IMR-90 (cell line): ENCODE data around the gene SERPINA7. TPM values are rescaled to one million over a fixed set of nuclear protein-coding genes. Genes with fewer than 3 reads are reported as not detected.

Source experiments
- ATAC-seq: fragments of 200-7000 bp; cut with Tn5 transposase; 2 replicates; pipeline ENCODE4 v1.9.1; 2020; ENCODE audit warnings: low read depth, mild to moderate bottlenecking, moderate library complexity
- BruUV-seq: library from RNA; stranded (reverse); fragments of 400-500 nt; replicated peaks from 2 replicates; lab custom pipeline; 2021; lab: Mats Ljungman, UMichigan
- CTCF ChIA-PET: fragments of 300-600 bp; formaldehyde crosslinking; extraction: SDS; loops from one replicate; lab custom pipeline; 2021; ENCODE audit warnings: antibody characterized with exemption; lab: Yijun Ruan, JAX
- POLR2A ChIA-PET: fragments of 300-600 bp; sonication (Branson Sonifier 250); formaldehyde crosslinking; loops from one replicate; lab custom pipeline; 2022; ENCODE audit warnings: antibody characterized with exemption; ENCODE audit not compliant: unreplicated experiment; lab: Charles Lee
- DNase-seq: peaks from one replicate; pipeline ENCODE4 v3.0.0; 2013
- H2AFZ ChIP-seq: replicated peaks from 2 replicates; pipeline ENCODE3; 2013; ENCODE audit warnings: low read length, mild to moderate bottlenecking; ENCODE audit not compliant: poor library complexity
- H2AK5ac ChIP-seq: 2 replicates; pipeline ENCODE4 v1.6.1; 2013; ENCODE audit warnings: low read depth, low read length, inconsistent platforms
- H2AK9ac ChIP-seq: replicated peaks from 2 replicates; pipeline ENCODE3; 2013; ENCODE audit warnings: mild to moderate bottlenecking, low read depth, low read length, moderate library complexity; ENCODE audit not compliant: poor library complexity
- H2BK120ac ChIP-seq: 2 replicates; pipeline ENCODE4 v1.6.1; 2013; ENCODE audit warnings: low read depth, low read length, inconsistent platforms
- H2BK15ac ChIP-seq: 3 replicates; pipeline ENCODE4 v1.6.1; 2013; ENCODE audit warnings: low read depth, low read length, inconsistent platforms
- H2BK20ac ChIP-seq: 2 replicates; pipeline ENCODE4 v1.6.1; 2013; ENCODE audit warnings: low read depth, mild to moderate bottlenecking, inconsistent platforms, low read length, moderate library complexity
- H2BK5ac ChIP-seq: 2 replicates; pipeline ENCODE4 v1.6.1; 2013; ENCODE audit warnings: mild to moderate bottlenecking, low read depth, low read length, inconsistent platforms; ENCODE audit not compliant: poor library complexity, severe bottlenecking
- H3K14ac ChIP-seq: replicated peaks from 2 replicates; pipeline ENCODE4 v1.6.1; 2013; ENCODE audit warnings: low read depth, low read length, inconsistent platforms
- H3K18ac ChIP-seq: 2 replicates; pipeline ENCODE4 v1.6.1; 2013; ENCODE audit warnings: low read depth, low read length, control low read depth
- H3K23ac ChIP-seq: 2 replicates; pipeline ENCODE4 v1.6.1; 2013; ENCODE audit warnings: low read depth, low read length, inconsistent platforms
- H3K27ac ChIP-seq: 2 replicates; pipeline ENCODE4 v1.5.1; 2013; ENCODE audit warnings: mild to moderate bottlenecking, control low read depth, low read length; ENCODE audit not compliant: insufficient read depth
- H3K27me3 ChIP-seq: 2 replicates; pipeline ENCODE4 v1.6.1; 2013; ENCODE audit warnings: low read length; ENCODE audit not compliant: control insufficient read depth, insufficient read depth
- H3K36me3 ChIP-seq: 2 replicates; pipeline ENCODE4 v1.6.1; 2013; ENCODE audit warnings: low read length, mixed read lengths; ENCODE audit not compliant: control insufficient read depth, insufficient read depth
- H3K4ac ChIP-seq: 2 replicates; pipeline ENCODE4 v1.6.1; 2013; ENCODE audit warnings: low read depth, low read length, inconsistent platforms
- H3K4me1 ChIP-seq: 2 replicates; pipeline ENCODE4 v1.6.1; 2013; ENCODE audit warnings: low read length, mixed read lengths; ENCODE audit not compliant: control insufficient read depth, insufficient read depth
- H3K4me2 ChIP-seq: 2 replicates; pipeline ENCODE4 v1.6.1; 2013; ENCODE audit warnings: low read depth, mild to moderate bottlenecking, control low read depth, low read length, moderate library complexity
- H3K4me3 ChIP-seq: 2 replicates; pipeline ENCODE4 v1.5.1; 2013; ENCODE audit warnings: low read depth, mild to moderate bottlenecking, control low read depth, low read length, moderate library complexity; ENCODE audit not compliant: insufficient read depth
- H3K56ac ChIP-seq: 2 replicates; pipeline ENCODE4 v1.6.1; 2013; ENCODE audit warnings: low read length, inconsistent platforms; ENCODE audit not compliant: insufficient read depth; ENCODE audit errors: extremely low read depth
- H3K79me1 ChIP-seq, 2 experiments: 2 replicates each; pipeline ENCODE4 v1.6.1; 2013; ENCODE audit warnings: low read length in 2 of 2, inconsistent platforms in 1 of 2, low read depth in 1 of 2
- H3K9ac ChIP-seq: 2 replicates; pipeline ENCODE4 v1.6.1; 2013; ENCODE audit warnings: low read depth, low read length, control low read depth
- H3K9me1 ChIP-seq: 2 replicates; pipeline ENCODE4 v1.6.1; 2013; ENCODE audit warnings: low read length, inconsistent platforms; ENCODE audit not compliant: insufficient read depth
- H3K9me3 ChIP-seq: 2 replicates; pipeline ENCODE4 v1.6.1; 2013; ENCODE audit warnings: low read length; ENCODE audit not compliant: control insufficient read depth, insufficient read depth
- H4K20me1 ChIP-seq: 2 replicates; pipeline ENCODE4 v1.6.1; 2013; ENCODE audit warnings: low read length, inconsistent platforms; ENCODE audit not compliant: insufficient read depth
- H4K5ac ChIP-seq: 2 replicates; pipeline ENCODE4 v1.6.1; 2013; ENCODE audit warnings: mild to moderate bottlenecking, low read depth, low read length, control low read depth
- H4K8ac ChIP-seq, 2 experiments: 2 replicates each; pipeline ENCODE4 v1.6.1; 2013; ENCODE audit warnings: low read depth in 2 of 2, low read length in 2 of 2, control low read depth in 1 of 2, inconsistent platforms in 1 of 2
- H4K91ac ChIP-seq: 2 replicates; pipeline ENCODE4 v1.6.1; 2013; ENCODE audit warnings: low read depth, low read length, inconsistent platforms; ENCODE audit not compliant: insufficient read depth
- CEBPB ChIP-seq: IDR thresholded peaks from 2 replicates; pipeline ENCODE4 v1.6.1; 2012; ENCODE audit warnings: low read depth, low read length, improper control_type of control experiment
- MXI1 ChIP-seq: IDR thresholded peaks from 2 replicates; pipeline ENCODE4 v1.6.1; 2012; ENCODE audit warnings: low read depth, mild to moderate bottlenecking, low read length, moderate library complexity, borderline replicate concordance
- NFE2L2 ChIP-seq: fragments of 150-350 bp; IDR thresholded peaks from 2 replicates; pipeline ENCODE4 v1.6.1; 2016; ENCODE audit warnings: low read depth, mild to moderate bottlenecking, low read length
- POLR2A ChIP-seq: IDR thresholded peaks from 2 replicates; pipeline ENCODE4 v1.6.1; 2012; ENCODE audit warnings: mild to moderate bottlenecking, low read depth, low read length
- RAD21 ChIP-seq: IDR thresholded peaks from 2 replicates; pipeline ENCODE4 v1.6.1; 2012; ENCODE audit warnings: low read length, improper control_type of control experiment
- RFX5 ChIP-seq: IDR thresholded peaks from 2 replicates; pipeline ENCODE4 v1.8.0; 2012; ENCODE audit warnings: low read depth, mild to moderate bottlenecking, low read length, moderate library complexity
- SMC3 ChIP-seq: fragments of 150-350 bp; IDR thresholded peaks from 2 replicates; pipeline ENCODE4 v1.6.1; 2016; ENCODE audit warnings: low read depth, mild to moderate bottlenecking, antibody characterized with exemption, low read length, moderate library complexity
- WGBS, 2 experiments: methylation state at CpG; one replicate each; pipeline versions ENCODE4 v1.1.5 to v1.1.7; 2013; ENCODE audit warnings: missing lambda C conversion rate in 2 of 2; ENCODE audit not compliant: insufficient read length in 1 of 2; ENCODE audit errors: extremely low coverage in 2 of 2; 5-methylcytosine and 5-hydroxymethylcytosine counted together
- dilution Hi-C: fragments of 300-500 bp; cut with HindIII; formaldehyde crosslinking; loops from one replicate; pipeline ENCODE4 v1.14.3; 2018; ENCODE audit warnings: low sequenced_read_pairs; ENCODE audit not compliant: unreplicated experiment
- in situ Hi-C: fragments of 300-500 bp; cut with MboI; formaldehyde crosslinking; loops from 3 replicates; pipeline ENCODE4 v1.14.3; 2019; ENCODE audit warnings: low sequenced_read_pairs, inconsistent platforms, mixed read lengths
- intact Hi-C: fragments of 100-400 bp; cut with micrococcal nuclease; formaldehyde crosslinking; loops from 2 replicates; pipeline ENCODE4 v1.10.0; 2022
- polyA plus RNA-seq, 3 experiments: library from polyadenylated mRNA; depleted of rRNA; stranded (reverse); fragments of >200 nt; gene quantifications; 2 replicates each; pipeline ENCODE4 v1.2.3, GENCODE V29; 2012; ENCODE audit warnings: low replicate concordance in 1 of 3
- total RNA-seq: library from RNA; depleted of rRNA; stranded (reverse); fragments of >200 nt; gene quantifications from 2 replicates; pipeline ENCODE4 v1.2.3, GENCODE V29; 2012
- TF ChIP-seq, protein P1 (sequence below): fragments of 150-350 bp; IDR thresholded peaks from 2 replicates; pipeline ENCODE4 v1.6.1; 2016; ENCODE audit warnings: low read depth, mild to moderate bottlenecking, low read length, moderate library complexity, borderline replicate concordance
- TF ChIP-seq, protein P2 (sequence below): conservative IDR thresholded peaks from 2 replicates; pipeline ENCODE4 v1.5.1; 2012; ENCODE audit warnings: mild to moderate bottlenecking, low read depth, low read length, improper control_type of control experiment
- TF ChIP-seq, protein P3 (sequence below): fragments of 150-350 bp; IDR thresholded peaks from 2 replicates; pipeline ENCODE4 v1.6.1; 2017; ENCODE audit warnings: mild to moderate bottlenecking, antibody characterized with exemption, low read length, low read depth

Gene SERPINA7
- total and polyA plus RNA-seq, 2 of the 4 experiments (the other 2 are of a cell fraction) = not detected

DNA sequence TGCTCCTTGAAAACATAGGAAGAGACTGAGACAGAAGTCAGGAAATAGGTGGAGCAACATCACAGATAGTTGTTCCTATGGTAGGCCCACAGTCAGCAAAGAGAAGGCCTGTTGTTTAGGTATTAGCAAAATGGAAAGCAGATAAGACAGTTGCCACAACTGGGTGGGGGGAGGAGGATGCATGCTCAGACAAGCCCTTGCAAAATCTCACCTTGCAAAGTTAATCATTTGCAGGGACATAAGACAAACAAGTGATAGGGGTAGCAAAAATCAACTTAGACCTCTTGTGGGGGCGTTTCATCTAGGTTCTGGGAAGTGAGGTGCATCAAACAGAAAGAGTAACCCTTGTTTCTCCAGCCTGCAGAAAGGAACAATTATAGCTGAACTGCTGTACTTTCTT lies 30.7 kb downstream of the SERPINA7 start:
- Histone ChIP-seq H2AFZ (no peak overlapping the region), H2AK5ac (no peak overlapping the region), H3K4me1 (no peaks in the 10 kb centered on the region), H2BK120ac (no peak overlapping the region), H3K36me3 (no peaks in the 10 kb centered on the region), H2BK15ac (no peak overlapping the region), H3K56ac (no peak overlapping the region), H3K9me3 (no peaks in the 10 kb centered on the region; the same call in 1 of the 2 replicates), H3K9ac (no peak overlapping the region), H3K23ac (no peak overlapping the region), H4K8ac (no peak overlapping the region), H3K4me3 (no peak overlapping the region), H4K20me1 (no peaks in the 10 kb centered on the region), H3K4me2 (no peak overlapping the region), H2BK5ac (no peak overlapping the region), H3K79me1 (no peaks in the 10 kb centered on the region), H2AK9ac (no peak overlapping the region), H3K27ac (no peak overlapping the region), H2BK20ac (no peak overlapping the region), H3K27me3 (no peaks in the 10 kb centered on the region), H4K5ac (no peak overlapping the region), H3K4ac (no peak overlapping the region), H3K9me1 (no peaks in the 10 kb centered on the region), H3K14ac (no peak overlapping the region), H4K91ac (no peak overlapping the region), H3K18ac (no peak overlapping the region)
- no CpG with 5 or more reads among the region's 1 CpG for WGBS, 2 experiments
- dilution Hi-C loops (no loop called here), in situ Hi-C loops (no loop called here), intact Hi-C loops (no loop called here)
- ChIA-PET CTCF (no interaction called here), POLR2A (no interaction called here)
- DNase-seq = no peak
- no TSS peak for BruUV-seq
- ATAC-seq = no peak
- TF ChIP-seq POLR2A (no peak), NFE2L2 (no peak), MXI1 (no peak), CEBPB (no peak), SMC3 (no peak), RAD21 (no peak), RFX5 (no peak)
- TF ChIP-seq, protein P1, sequence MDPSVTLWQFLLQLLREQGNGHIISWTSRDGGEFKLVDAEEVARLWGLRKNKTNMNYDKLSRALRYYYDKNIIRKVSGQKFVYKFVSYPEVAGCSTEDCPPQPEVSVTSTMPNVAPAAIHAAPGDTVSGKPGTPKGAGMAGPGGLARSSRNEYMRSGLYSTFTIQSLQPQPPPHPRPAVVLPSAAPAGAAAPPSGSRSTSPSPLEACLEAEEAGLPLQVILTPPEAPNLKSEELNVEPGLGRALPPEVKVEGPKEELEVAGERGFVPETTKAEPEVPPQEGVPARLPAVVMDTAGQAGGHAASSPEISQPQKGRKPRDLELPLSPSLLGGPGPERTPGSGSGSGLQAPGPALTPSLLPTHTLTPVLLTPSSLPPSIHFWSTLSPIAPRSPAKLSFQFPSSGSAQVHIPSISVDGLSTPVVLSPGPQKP = no peak
- TF ChIP-seq, protein P2, sequence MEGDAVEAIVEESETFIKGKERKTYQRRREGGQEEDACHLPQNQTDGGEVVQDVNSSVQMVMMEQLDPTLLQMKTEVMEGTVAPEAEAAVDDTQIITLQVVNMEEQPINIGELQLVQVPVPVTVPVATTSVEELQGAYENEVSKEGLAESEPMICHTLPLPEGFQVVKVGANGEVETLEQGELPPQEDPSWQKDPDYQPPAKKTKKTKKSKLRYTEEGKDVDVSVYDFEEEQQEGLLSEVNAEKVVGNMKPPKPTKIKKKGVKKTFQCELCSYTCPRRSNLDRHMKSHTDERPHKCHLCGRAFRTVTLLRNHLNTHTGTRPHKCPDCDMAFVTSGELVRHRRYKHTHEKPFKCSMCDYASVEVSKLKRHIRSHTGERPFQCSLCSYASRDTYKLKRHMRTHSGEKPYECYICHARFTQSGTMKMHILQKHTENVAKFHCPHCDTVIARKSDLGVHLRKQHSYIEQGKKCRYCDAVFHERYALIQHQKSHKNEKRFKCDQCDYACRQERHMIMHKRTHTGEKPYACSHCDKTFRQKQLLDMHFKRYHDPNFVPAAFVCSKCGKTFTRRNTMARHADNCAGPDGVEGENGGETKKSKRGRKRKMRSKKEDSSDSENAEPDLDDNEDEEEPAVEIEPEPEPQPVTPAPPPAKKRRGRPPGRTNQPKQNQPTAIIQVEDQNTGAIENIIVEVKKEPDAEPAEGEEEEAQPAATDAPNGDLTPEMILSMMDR = no peak
- TF ChIP-seq, protein P3, sequence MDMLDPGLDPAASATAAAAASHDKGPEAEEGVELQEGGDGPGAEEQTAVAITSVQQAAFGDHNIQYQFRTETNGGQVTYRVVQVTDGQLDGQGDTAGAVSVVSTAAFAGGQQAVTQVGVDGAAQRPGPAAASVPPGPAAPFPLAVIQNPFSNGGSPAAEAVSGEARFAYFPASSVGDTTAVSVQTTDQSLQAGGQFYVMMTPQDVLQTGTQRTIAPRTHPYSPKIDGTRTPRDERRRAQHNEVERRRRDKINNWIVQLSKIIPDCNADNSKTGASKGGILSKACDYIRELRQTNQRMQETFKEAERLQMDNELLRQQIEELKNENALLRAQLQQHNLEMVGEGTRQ = no peak
